Measurements from ENCODE around the gene RCAN3.

DNA sequence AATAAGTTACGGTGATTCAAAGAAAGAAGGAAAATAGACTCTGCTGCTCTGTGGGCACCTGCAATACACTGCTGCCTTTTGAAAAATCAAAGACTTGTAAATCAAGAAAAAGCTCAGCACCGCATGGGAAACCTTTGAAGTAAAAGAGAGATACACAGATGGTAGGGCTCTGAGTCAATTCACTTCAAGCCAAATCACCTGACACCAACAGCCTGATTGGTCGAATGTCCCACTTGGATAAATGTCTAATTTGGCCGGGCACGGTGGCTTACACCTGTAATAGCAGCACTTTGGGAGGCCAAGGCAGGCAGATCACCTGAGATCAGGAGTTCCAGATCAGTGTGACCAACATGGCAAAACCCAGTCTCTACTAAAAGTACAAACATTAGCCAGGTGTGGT, 19.2 kb upstream of the RCAN3 start:
- TF ChIP-seq, protein P1, sequence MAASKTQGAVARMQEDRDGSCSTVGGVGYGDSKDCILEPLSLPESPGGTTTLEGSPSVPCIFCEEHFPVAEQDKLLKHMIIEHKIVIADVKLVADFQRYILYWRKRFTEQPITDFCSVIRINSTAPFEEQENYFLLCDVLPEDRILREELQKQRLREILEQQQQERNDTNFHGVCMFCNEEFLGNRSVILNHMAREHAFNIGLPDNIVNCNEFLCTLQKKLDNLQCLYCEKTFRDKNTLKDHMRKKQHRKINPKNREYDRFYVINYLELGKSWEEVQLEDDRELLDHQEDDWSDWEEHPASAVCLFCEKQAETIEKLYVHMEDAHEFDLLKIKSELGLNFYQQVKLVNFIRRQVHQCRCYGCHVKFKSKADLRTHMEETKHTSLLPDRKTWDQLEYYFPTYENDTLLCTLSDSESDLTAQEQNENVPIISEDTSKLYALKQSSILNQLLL (CRISPR knock-in tag; IDR thresholded peaks at IDR 0.05; ENCODE audit: borderline replicate concordance) = no peak
- TF ChIP-seq TCF7L2 (IDR thresholded peaks at IDR 0.05; ENCODE audit: low read depth, low read length) = no peak
- no peak for TF ChIP-seq KLF1 (tag; IDR thresholded peaks at IDR 0.05)
- TF ChIP-seq ESRRA (IDR thresholded peaks at IDR 0.05; ENCODE audit: borderline replicate concordance, low read depth) = no peak
- TF ChIP-seq HDGF (IDR thresholded peaks at IDR 0.05) = no peak
- TF ChIP-seq, protein P2, sequence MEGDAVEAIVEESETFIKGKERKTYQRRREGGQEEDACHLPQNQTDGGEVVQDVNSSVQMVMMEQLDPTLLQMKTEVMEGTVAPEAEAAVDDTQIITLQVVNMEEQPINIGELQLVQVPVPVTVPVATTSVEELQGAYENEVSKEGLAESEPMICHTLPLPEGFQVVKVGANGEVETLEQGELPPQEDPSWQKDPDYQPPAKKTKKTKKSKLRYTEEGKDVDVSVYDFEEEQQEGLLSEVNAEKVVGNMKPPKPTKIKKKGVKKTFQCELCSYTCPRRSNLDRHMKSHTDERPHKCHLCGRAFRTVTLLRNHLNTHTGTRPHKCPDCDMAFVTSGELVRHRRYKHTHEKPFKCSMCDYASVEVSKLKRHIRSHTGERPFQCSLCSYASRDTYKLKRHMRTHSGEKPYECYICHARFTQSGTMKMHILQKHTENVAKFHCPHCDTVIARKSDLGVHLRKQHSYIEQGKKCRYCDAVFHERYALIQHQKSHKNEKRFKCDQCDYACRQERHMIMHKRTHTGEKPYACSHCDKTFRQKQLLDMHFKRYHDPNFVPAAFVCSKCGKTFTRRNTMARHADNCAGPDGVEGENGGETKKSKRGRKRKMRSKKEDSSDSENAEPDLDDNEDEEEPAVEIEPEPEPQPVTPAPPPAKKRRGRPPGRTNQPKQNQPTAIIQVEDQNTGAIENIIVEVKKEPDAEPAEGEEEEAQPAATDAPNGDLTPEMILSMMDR (IDR thresholded peaks at IDR 0.05 in 2 of 3, conservative IDR thresholded peaks at IDR 0.05 in 1 of 3; ENCODE audit: insufficient read depth in 2 of 3, low read depth in 1 of 3, low read length in 3 of 3) = no peak
- no peak for TF ChIP-seq SIN3A (IDR thresholded peaks at IDR 0.05; ENCODE audit: borderline replicate concordance in 2 of 2, control insufficient read depth in 1 of 2, low read depth in 2 of 2, low read length in 2 of 2)
- TF ChIP-seq, protein P3, sequence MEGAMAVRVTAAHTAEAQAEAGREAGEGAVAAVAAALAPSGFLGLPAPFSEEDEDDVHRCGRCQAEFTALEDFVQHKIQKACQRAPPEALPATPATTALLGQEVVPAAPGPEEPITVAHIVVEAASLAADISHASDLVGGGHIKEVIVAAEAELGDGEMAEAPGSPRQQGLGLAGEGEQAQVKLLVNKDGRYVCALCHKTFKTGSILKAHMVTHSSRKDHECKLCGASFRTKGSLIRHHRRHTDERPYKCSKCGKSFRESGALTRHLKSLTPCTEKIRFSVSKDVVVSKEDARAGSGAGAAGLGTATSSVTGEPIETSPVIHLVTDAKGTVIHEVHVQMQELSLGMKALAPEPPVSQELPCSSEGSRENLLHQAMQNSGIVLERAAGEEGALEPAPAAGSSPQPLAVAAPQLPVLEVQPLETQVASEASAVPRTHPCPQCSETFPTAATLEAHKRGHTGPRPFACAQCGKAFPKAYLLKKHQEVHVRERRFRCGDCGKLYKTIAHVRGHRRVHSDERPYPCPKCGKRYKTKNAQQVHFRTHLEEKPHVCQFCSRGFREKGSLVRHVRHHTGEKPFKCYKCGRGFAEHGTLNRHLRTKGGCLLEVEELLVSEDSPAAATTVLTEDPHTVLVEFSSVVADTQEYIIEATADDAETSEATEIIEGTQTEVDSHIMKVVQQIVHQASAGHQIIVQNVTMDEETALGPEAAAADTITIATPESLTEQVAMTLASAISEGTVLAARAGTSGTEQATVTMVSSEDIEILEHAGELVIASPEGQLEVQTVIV (CRISPR knock-in tag; IDR thresholded peaks at IDR 0.05; ENCODE audit: borderline replicate concordance) = no peak
- no peak for TF ChIP-seq SETDB1 (IDR thresholded peaks at IDR 0.05; ENCODE audit: low read length)
- TF ChIP-seq CXXC5 (CRISPR knock-in tag; IDR thresholded peaks at IDR 0.05) = no peak
- TF ChIP-seq ZNF699 (CRISPR knock-in tag; IDR thresholded peaks at IDR 0.05; ENCODE audit: insufficient replicate concordance) = no peak
- TF ChIP-seq SMAD4 (CRISPR knock-in tag; conservative IDR thresholded peaks at IDR 0.05) = no peak
- no peak for TF ChIP-seq POLR3A (IDR thresholded peaks at IDR 0.05; ENCODE audit: borderline replicate concordance, extremely low read depth, insufficient read depth, insufficient read length)
- TF ChIP-seq, protein P4, sequence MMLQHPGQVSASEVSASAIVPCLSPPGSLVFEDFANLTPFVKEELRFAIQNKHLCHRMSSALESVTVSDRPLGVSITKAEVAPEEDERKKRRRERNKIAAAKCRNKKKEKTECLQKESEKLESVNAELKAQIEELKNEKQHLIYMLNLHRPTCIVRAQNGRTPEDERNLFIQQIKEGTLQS (IDR thresholded peaks at IDR 0.05) = no peak
- TF ChIP-seq, protein P4 (CRISPR knock-in tag; conservative IDR thresholded peaks at IDR 0.05) = no peak

Measured in K562 (cell line).